ENCODE results near the gene KLHL22. TPM values are rescaled to one million over a fixed set of nuclear protein-coding genes. Genes with fewer than 3 reads are reported as not detected.

The KLHL22 gene
- total and polyA plus RNA-seq, 4 donors, result 2.0 to 20.3 (median 8.7) TPM

- Histone ChIP-seq H3K9ac (ENCODE audit: low read depth in 1 of 2, low read length in 2 of 2) (no peak overlapping the region), H3K27ac (ENCODE audit: low read depth in 1 of 2, low read length in 2 of 2) (no peak overlapping the region), H3K4me3 (ENCODE audit: low read depth in 1 of 3, low read length in 3 of 3) (no peak overlapping the region), H3K4me1 (ENCODE audit: control insufficient read depth in 4 of 4, insufficient read depth in 4 of 4, low read length in 3 of 4) (peaks cover 0 to 3% (median 0%) of the 10 kb centered on the region in 4 donors), H3K9me3 (ENCODE audit: control insufficient read depth in 4 of 4, low read length in 3 of 4) (no peaks in the 10 kb centered on the region), H3K36me3 (ENCODE audit: control insufficient read depth in 4 of 4, insufficient read depth in 3 of 4, low read depth in 1 of 4, low read length in 3 of 4) (peaks cover 0 to 32% (median 10%) of the 10 kb centered on the region in 4 donors), H3K27me3 (ENCODE audit: control insufficient read depth in 4 of 4, insufficient read depth in 4 of 4, low read length in 3 of 4) (no peaks in the 10 kb centered on the region)
- TF ChIP-seq SP1 (IDR thresholded peaks at IDR 0.05) (no peak), RAD21 (IDR thresholded peaks at IDR 0.05) (no peak), ZBTB33 (IDR thresholded peaks at IDR 0.05) (no peak), MAX (IDR thresholded peaks at IDR 0.05) (no peak), TAF1 (conservative IDR thresholded peaks at IDR 0.05) (no peak), JUND (IDR thresholded peaks at IDR 0.05) (no peak)
- no peak for DNase-seq (ENCODE audit: low spot score)
- 95% methylated on average over 21 of the region's 21 CpGs for WGBS
These were observed 49.1 kb downstream of the KLHL22 start for GRCh38 chr22:20446383-20446970.

GRCh38 chr22:20444325-20444724 is 51.3 kb downstream of the KLHL22 start:
- DNase-seq (ENCODE audit: low spot score), result no peak
- no peak overlapping the region for H3K9ac ChIP-seq (ENCODE audit: low read depth in 1 of 2, low read length in 2 of 2)
- H3K9me3 ChIP-seq (ENCODE audit: control insufficient read depth in 4 of 4, low read length in 3 of 4), result no peaks in the 10 kb centered on the region
- no peak for TF ChIP-seq GABPA (IDR thresholded peaks at IDR 0.05 in 1 of 2, conservative IDR thresholded peaks at IDR 0.05 in 1 of 2)
- TF ChIP-seq MAX (IDR thresholded peaks at IDR 0.05), result no peak
- no peak for TF ChIP-seq HNF4A (conservative IDR thresholded peaks at IDR 0.05)
- no peak for TF ChIP-seq ATF3 (IDR thresholded peaks at IDR 0.05)
- TF ChIP-seq CTCF (IDR thresholded peaks at IDR 0.05; ENCODE audit: low read depth, low read length, missing input control), result no peak
- TF ChIP-seq FOXA1 (IDR thresholded peaks at IDR 0.05), result no peak
- TF ChIP-seq REST (IDR thresholded peaks at IDR 0.05), result no peak
- no peak for TF ChIP-seq ZBTB33 (IDR thresholded peaks at IDR 0.05)
- TF ChIP-seq EGR1 (IDR thresholded peaks at IDR 0.05; ENCODE audit: low read depth in 2 of 2), result no peak
- TF ChIP-seq YY1 (IDR thresholded peaks at IDR 0.05), result no peak
- no peak for TF ChIP-seq NR2F2 (IDR thresholded peaks at IDR 0.05)
- TF ChIP-seq SP1 (IDR thresholded peaks at IDR 0.05), result no peak
- TF ChIP-seq RAD21 (IDR thresholded peaks at IDR 0.05), result no peak
- no peak for TF ChIP-seq HNF4G (IDR thresholded peaks at IDR 0.05)
- no peak for TF ChIP-seq FOXA2 (IDR thresholded peaks at IDR 0.05)
- no peak for TF ChIP-seq RXRA (IDR thresholded peaks at IDR 0.05)
- peaks cover 0 to 3% (median 0%) of the 10 kb centered on the region in 4 donors for H3K4me1 ChIP-seq (ENCODE audit: control insufficient read depth in 4 of 4, insufficient read depth in 4 of 4, low read length in 3 of 4)
- peaks cover 0 to 32% (median 10%) of the 10 kb centered on the region in 4 donors for H3K36me3 ChIP-seq (ENCODE audit: control insufficient read depth in 4 of 4, insufficient read depth in 3 of 4, low read depth in 1 of 4, low read length in 3 of 4)
- WGBS, result 97% methylated on average over 4 of the region's 4 CpGs
- no peak overlapping the region for H3K4me3 ChIP-seq (ENCODE audit: low read depth in 1 of 3, low read length in 3 of 3)
- no peaks in the 10 kb centered on the region for H3K27me3 ChIP-seq (ENCODE audit: control insufficient read depth in 4 of 4, insufficient read depth in 4 of 4, low read length in 3 of 4)
- no peak overlapping the region for H3K27ac ChIP-seq (ENCODE audit: low read depth in 1 of 2, low read length in 2 of 2)

All from liver (tissue), 9 donors.